GM12864 (cell line): Measurements from ENCODE around the gene SYT10.
"Not testable (repeated sequence)": the region's sequence is repeated elsewhere in the genome, so short reads cannot be mapped to it uniquely, and the experiment has no call there.

ENCODE experiments used
- DNase-seq: peaks from one replicate; pipeline ENCODE4 v3.0.0-alpha.2; 2011; ENCODE audit warnings: low read depth
- H3K4me3 ChIP-seq: 2 replicates; pipeline ENCODE4 v1.5.1; 2011; ENCODE audit warnings: mild to moderate bottlenecking, low read depth, low read length, control low read depth
- TF ChIP-seq, protein P1 (sequence below): IDR thresholded peaks from 2 replicates; pipeline ENCODE4 v1.5.1; 2011; ENCODE audit warnings: low read depth, mild to moderate bottlenecking, moderate library complexity, low read length, control low read depth, inconsistent platforms; ENCODE audit errors: missing control alignments

Gene SYT10

DNA sequence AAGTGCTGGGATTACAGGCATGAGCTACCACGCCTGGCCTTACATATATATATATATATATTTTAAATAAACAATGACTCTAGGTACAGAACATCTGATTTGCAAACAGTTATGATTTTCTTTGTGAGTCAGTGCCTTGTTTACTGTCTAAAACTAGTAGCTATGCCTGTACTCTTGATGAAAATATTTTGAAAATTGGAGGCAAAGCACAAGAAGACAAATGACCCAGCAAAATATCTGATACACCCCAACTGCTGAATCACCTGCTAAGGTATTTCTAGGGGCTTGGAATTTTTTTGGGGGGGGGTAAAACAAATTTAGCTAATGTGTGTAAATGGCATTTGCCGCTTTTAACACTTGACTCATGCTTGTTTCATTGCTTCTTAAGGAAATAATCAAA lies 69.3 kb downstream of the SYT10 start:
- no peak for DNase-seq
- TF ChIP-seq, protein P1, sequence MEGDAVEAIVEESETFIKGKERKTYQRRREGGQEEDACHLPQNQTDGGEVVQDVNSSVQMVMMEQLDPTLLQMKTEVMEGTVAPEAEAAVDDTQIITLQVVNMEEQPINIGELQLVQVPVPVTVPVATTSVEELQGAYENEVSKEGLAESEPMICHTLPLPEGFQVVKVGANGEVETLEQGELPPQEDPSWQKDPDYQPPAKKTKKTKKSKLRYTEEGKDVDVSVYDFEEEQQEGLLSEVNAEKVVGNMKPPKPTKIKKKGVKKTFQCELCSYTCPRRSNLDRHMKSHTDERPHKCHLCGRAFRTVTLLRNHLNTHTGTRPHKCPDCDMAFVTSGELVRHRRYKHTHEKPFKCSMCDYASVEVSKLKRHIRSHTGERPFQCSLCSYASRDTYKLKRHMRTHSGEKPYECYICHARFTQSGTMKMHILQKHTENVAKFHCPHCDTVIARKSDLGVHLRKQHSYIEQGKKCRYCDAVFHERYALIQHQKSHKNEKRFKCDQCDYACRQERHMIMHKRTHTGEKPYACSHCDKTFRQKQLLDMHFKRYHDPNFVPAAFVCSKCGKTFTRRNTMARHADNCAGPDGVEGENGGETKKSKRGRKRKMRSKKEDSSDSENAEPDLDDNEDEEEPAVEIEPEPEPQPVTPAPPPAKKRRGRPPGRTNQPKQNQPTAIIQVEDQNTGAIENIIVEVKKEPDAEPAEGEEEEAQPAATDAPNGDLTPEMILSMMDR: no peak
- no peak overlapping the region for H3K4me3 ChIP-seq

DNA sequence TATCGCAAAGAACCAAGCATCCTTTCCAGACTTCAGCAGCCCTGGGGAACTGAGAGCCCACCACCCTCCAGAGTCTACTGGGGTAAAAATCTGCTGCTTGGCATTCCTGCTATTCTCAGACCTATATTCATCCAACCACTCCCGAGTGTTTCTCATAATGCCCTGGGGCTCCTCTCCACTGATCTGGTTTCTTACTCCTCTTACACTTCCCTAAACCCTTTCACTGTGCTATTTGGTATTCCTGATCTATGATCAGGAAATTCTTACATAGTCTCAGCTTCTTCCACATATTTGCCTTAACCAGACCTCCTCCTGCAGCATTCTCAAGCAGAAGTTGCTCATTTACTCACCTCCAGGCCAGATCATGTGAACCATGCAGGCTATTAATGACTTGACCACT lies 82.4 kb downstream of the SYT10 start:
- DNase-seq: no peak
- no peak overlapping the region for H3K4me3 ChIP-seq
- TF ChIP-seq, protein P1: no peak

DNA sequence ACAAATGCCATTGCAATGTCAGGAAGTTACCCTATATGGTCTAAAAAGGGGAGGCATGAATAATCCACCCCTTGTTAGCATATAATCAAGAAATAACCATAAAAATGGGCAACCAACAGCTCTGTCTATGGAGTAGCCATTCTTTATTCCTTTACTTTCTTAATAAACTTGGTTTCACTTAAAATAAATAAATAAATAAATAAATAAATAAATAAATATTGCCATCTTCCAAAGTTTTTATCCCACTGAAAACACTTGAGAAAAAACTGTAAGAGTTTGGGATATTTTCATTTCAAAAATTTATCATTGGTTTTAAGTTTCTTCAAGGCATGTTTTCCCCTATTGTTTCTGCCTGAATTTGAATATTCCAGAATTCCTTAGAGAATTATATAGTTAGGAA lies 89.8 kb downstream of the SYT10 start:
- DNase-seq: no peak
- H3K4me3 ChIP-seq: no peak overlapping the region
- TF ChIP-seq, protein P1: no peak

DNA sequence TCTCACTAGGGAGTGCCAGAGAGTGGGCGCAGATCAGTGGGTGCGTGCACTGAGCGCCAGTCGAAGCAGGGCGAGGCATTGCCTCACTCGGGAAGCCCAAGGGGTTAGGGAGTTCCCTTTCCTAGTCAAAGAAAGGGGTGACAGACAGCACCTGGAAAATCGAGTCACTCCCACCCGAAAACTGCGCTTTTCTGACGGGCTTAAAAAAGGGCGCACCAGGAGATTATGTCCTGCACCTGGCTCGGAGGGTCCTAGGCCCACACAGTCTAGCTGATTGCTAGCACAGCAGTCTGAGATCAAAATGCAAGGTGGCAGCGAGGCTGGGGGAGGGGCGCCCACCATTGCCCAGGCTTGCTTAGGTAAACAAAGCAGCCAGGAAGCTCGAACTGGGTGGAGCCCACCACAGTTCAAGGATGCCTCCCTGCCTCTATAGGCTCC lies 107.6 kb downstream of the SYT10 start:
- DNase-seq, H3K4me3 ChIP-seq: not testable (repeated sequence)

GRCh38 chr12:33330940-33331339 lies 108.7 kb downstream of the SYT10 start:
- no peak overlapping the region for H3K4me3 ChIP-seq
- TF ChIP-seq, protein P1: no peak
- no peak for DNase-seq
